Effector memory CD8-positive, alpha-beta T cell (primary cell): Measurements from ENCODE around the gene GFPT2.

Experiments used
- ATAC-seq: fragments of 150-1000 bp; cut with Tn5 transposase; replicated peaks from 2 replicates; pipeline ENCODE4 v1.10.0; 2021; ENCODE audit warnings: mild to moderate bottlenecking, moderate library complexity
- DNase-seq, 3 experiments: peaks; one replicate each; pipeline ENCODE4 v3.0.0; 2021
- H3K27ac Mint-ChIP-seq, 2 donors: one replicate each; pipeline ENCODE4 v1.8.0; 2022; ENCODE audit warnings: mild to moderate bottlenecking in 2 of 2, mixed read lengths in 2 of 2, moderate library complexity in 2 of 2
- H3K27me3 Mint-ChIP-seq, 2 donors: one replicate each; pipeline ENCODE4 v1.8.0; 2022; ENCODE audit warnings: mixed read lengths in 2 of 2
- H3K36me3 Mint-ChIP-seq: one replicate; pipeline ENCODE4 v1.8.0; 2022; ENCODE audit warnings: mild to moderate bottlenecking, moderate library complexity, mixed read lengths; ENCODE audit not compliant: insufficient read depth
- H3K4me1 Mint-ChIP-seq, 2 donors: one replicate each; pipeline ENCODE4 v1.8.0; 2022; ENCODE audit warnings: low read depth in 2 of 2, mixed read lengths in 2 of 2
- H3K4me3 Mint-ChIP-seq, 2 donors: one replicate each; pipeline ENCODE4 v1.8.0; 2022; ENCODE audit warnings: mild to moderate bottlenecking in 2 of 2, mixed read lengths in 2 of 2, moderate library complexity in 2 of 2
- H3K9me3 Mint-ChIP-seq, 2 donors: one replicate each; pipeline ENCODE4 v1.8.0; 2022; ENCODE audit warnings: mixed read lengths in 2 of 2

The GFPT2 gene

GRCh38 chr5:180352116-180353047 is 754 bp downstream of the GFPT2 start:
- H3K4me1 Mint-ChIP-seq, result peaks cover 0 to 13% of the 10 kb centered on the region in 2 donors
- peak overlapping the region; percentile 52 to 74 for H3K4me3 Mint-ChIP-seq
- ATAC-seq (no peak), DNase-seq (no peak)
- peaks cover 34 to 48% of the 10 kb centered on the region in 2 donors for H3K27me3 Mint-ChIP-seq
- peak overlapping the region in 1 of 2 donors; percentile 32 for H3K27ac Mint-ChIP-seq
- H3K36me3 Mint-ChIP-seq, result peaks cover 19% of the 10 kb centered on the region
- H3K9me3 Mint-ChIP-seq, result no peaks in the 10 kb centered on the region

GRCh38 chr5:180350711-180351465 is 2.2 kb downstream of the GFPT2 start:
- ATAC-seq (no peak), DNase-seq (no peak)
- H3K4me1 Mint-ChIP-seq, result peaks cover 0 to 13% of the 10 kb centered on the region in 2 donors
- H3K27ac Mint-ChIP-seq, result no peak overlapping the region
- H3K27me3 Mint-ChIP-seq, result peaks cover 36 to 52% of the 10 kb centered on the region in 2 donors
- peak overlapping the region; percentile 52 to 74 for H3K4me3 Mint-ChIP-seq
- H3K9me3 Mint-ChIP-seq, result no peaks in the 10 kb centered on the region
- peaks cover 19% of the 10 kb centered on the region for H3K36me3 Mint-ChIP-seq

- Mint-ChIP-seq H3K27ac (no peak overlapping the region), H3K9me3 (no peaks in the 10 kb centered on the region), H3K36me3 (peaks cover 15% of the 10 kb centered on the region), H3K4me1 (peaks cover 0 to 13% of the 10 kb centered on the region in 2 donors), H3K27me3 (peaks cover 30 to 53% of the 10 kb centered on the region in 2 donors), H3K4me3 (no peak overlapping the region)
- no peak for ATAC-seq
- DNase-seq, result no peak
Measured at GRCh38 chr5:180350296-180350695, 2.8 kb downstream of the GFPT2 start.

GRCh38 chr5:180349391-180349790 is 3.7 kb downstream of the GFPT2 start:
- Mint-ChIP-seq H3K4me3 (no peak overlapping the region), H3K9me3 (no peaks in the 10 kb centered on the region), H3K4me1 (peaks cover 0 to 11% of the 10 kb centered on the region in 2 donors), H3K27ac (no peak overlapping the region), H3K27me3 (peaks cover 22 to 45% of the 10 kb centered on the region in 2 donors), H3K36me3 (peaks cover 15% of the 10 kb centered on the region)
- DNase-seq, result no peak
- ATAC-seq, result no peak

- no peak for ATAC-seq
- H3K9me3 Mint-ChIP-seq, result no peaks in the 10 kb centered on the region
- H3K27ac Mint-ChIP-seq, result no peak overlapping the region
- H3K27me3 Mint-ChIP-seq, result peaks cover 19 to 51% of the 10 kb centered on the region in 2 donors
- H3K36me3 Mint-ChIP-seq, result peaks cover 10% of the 10 kb centered on the region
- no peak overlapping the region for H3K4me3 Mint-ChIP-seq
- no peak for DNase-seq
- peaks cover 0 to 8% of the 10 kb centered on the region in 2 donors for H3K4me1 Mint-ChIP-seq
Measured at GRCh38 chr5:180348336-180348735, 4.8 kb downstream of the GFPT2 start.

GRCh38 chr5:180347702-180348101 is 5.4 kb downstream of the GFPT2 start:
- H3K27me3 Mint-ChIP-seq, result peaks cover 19 to 54% of the 10 kb centered on the region in 2 donors
- peaks cover 0 to 8% of the 10 kb centered on the region in 2 donors for H3K4me1 Mint-ChIP-seq
- peak overlapping the region in 1 of 2 donors; percentile 12 for H3K4me3 Mint-ChIP-seq
- no peak for DNase-seq
- H3K9me3 Mint-ChIP-seq, result no peaks in the 10 kb centered on the region
- H3K36me3 Mint-ChIP-seq, result peaks cover 10% of the 10 kb centered on the region
- ATAC-seq, result no peak
- no peak overlapping the region for H3K27ac Mint-ChIP-seq

GRCh38 chr5:180346358-180346757 is 6.8 kb downstream of the GFPT2 start:
- peaks cover 5% of the 10 kb centered on the region for H3K36me3 Mint-ChIP-seq

GRCh38 chr5:180345781-180346180 is 7.4 kb downstream of the GFPT2 start:
- H3K9me3 Mint-ChIP-seq, result no peaks in the 10 kb centered on the region
- H3K36me3 Mint-ChIP-seq, result peaks cover 3% of the 10 kb centered on the region
- H3K4me3 Mint-ChIP-seq, result no peak overlapping the region
- DNase-seq (no peak), ATAC-seq (no peak)
- no peak overlapping the region for H3K27ac Mint-ChIP-seq
- peaks cover 0 to 5% of the 10 kb centered on the region in 2 donors for H3K4me1 Mint-ChIP-seq
- peaks cover 13 to 42% of the 10 kb centered on the region in 2 donors for H3K27me3 Mint-ChIP-seq

More at GRCh38 chr5:180346358-180346757, 6.8 kb downstream of the GFPT2 start:
- peaks cover 0 to 5% of the 10 kb centered on the region in 2 donors for H3K4me1 Mint-ChIP-seq
- ATAC-seq, result no peak
- no peaks in the 10 kb centered on the region for H3K9me3 Mint-ChIP-seq
- H3K27ac Mint-ChIP-seq, result no peak overlapping the region
- peaks cover 15 to 47% of the 10 kb centered on the region in 2 donors for H3K27me3 Mint-ChIP-seq
- DNase-seq, result no peak
- H3K4me3 Mint-ChIP-seq, result no peak overlapping the region

- Mint-ChIP-seq H3K4me3 (no peak overlapping the region), H3K9me3 (no peaks in the 10 kb centered on the region), H3K27ac (no peak overlapping the region), H3K4me1 (peaks cover 0 to 5% of the 10 kb centered on the region in 2 donors), H3K27me3 (peaks cover 13 to 42% of the 10 kb centered on the region in 2 donors), H3K36me3 (peaks cover 3% of the 10 kb centered on the region)
- ATAC-seq (no peak), DNase-seq (no peak)
Measured at GRCh38 chr5:180345186-180345585, 8.0 kb downstream of the GFPT2 start.

- peaks cover 0 to 6% of the 10 kb centered on the region in 2 donors for H3K4me1 Mint-ChIP-seq
- H3K27me3 Mint-ChIP-seq, result peaks cover 15 to 46% of the 10 kb centered on the region in 2 donors
- H3K36me3 Mint-ChIP-seq, result peaks cover 3% of the 10 kb centered on the region
- H3K4me3 Mint-ChIP-seq, result no peak overlapping the region
- H3K27ac Mint-ChIP-seq, result no peak overlapping the region
- ATAC-seq, result no peak
- H3K9me3 Mint-ChIP-seq, result no peaks in the 10 kb centered on the region
- no peak for DNase-seq
Measured at GRCh38 chr5:180344696-180344999, 8.5 kb downstream of the GFPT2 start.

GRCh38 chr5:180343831-180344695 is 9.1 kb downstream of the GFPT2 start:
- Mint-ChIP-seq H3K4me3 (no peak overlapping the region), H3K4me1 (peaks cover 0 to 9% of the 10 kb centered on the region in 2 donors), H3K27ac (no peak overlapping the region), H3K36me3 (peaks cover 3% of the 10 kb centered on the region), H3K9me3 (no peaks in the 10 kb centered on the region), H3K27me3 (peaks cover 18 to 52% of the 10 kb centered on the region in 2 donors)
- DNase-seq (no peak), ATAC-seq (no peak)

- Mint-ChIP-seq H3K4me1 (peaks cover 0 to 9% of the 10 kb centered on the region in 2 donors), H3K4me3 (no peak overlapping the region), H3K27me3 (peaks cover 18 to 51% of the 10 kb centered on the region in 2 donors), H3K36me3 (peaks cover 4% of the 10 kb centered on the region), H3K9me3 (no peaks in the 10 kb centered on the region), H3K27ac (peak overlapping the region in 1 of 2 donors; percentile 42)
- DNase-seq (no peak), ATAC-seq (no peak)
Measured at GRCh38 chr5:180343110-180343830, 9.9 kb downstream of the GFPT2 start.
